Prostate gland (tissue), 2 donors: Measurements from ENCODE around the gene SPATS1. TPM values are rescaled to one million over a fixed set of nuclear protein-coding genes. Genes with fewer than 3 reads are reported as not detected.
"Not testable (repeated sequence)": the region's sequence is repeated elsewhere in the genome, so short reads cannot be mapped to it uniquely, and the experiment has no call there.

Experiments
- DNase-seq: peaks from one replicate; pipeline ENCODE4 v3.0.0-alpha.2; 2019; ENCODE audit warnings: low spot score
- H3K27ac ChIP-seq, 2 donors: fragments of 200-600 bp; sonication (generic); 2 replicates each; pipeline ENCODE4 v1.5.1; 2017 to 2019
- H3K27me3 ChIP-seq: fragments of 200-600 bp; sonication (generic); replicated peaks from 2 replicates; pipeline ENCODE4 v1.5.1; 2019; ENCODE audit not compliant: insufficient read depth
- H3K36me3 ChIP-seq, 2 donors: fragments of 200-600 bp; sonication (generic); 1 replicate in 1 of 2; 2 replicates in 1 of 2; pipeline versions ENCODE4 v1.5.1 to v1.8.1; 2017 to 2019
- H3K4me1 ChIP-seq: fragments of 200-600 bp; sonication (generic); replicated peaks from 2 replicates; pipeline ENCODE4 v1.5.1; 2019
- H3K4me3 ChIP-seq, 2 donors: fragments of 200-600 bp; sonication (generic); 2 replicates each; pipeline ENCODE4 v1.5.1; 2017 to 2019
- H3K9me3 ChIP-seq: fragments of 200-600 bp; sonication (generic); 2 replicates; pipeline ENCODE4 v1.5.1; 2017
- CTCF ChIP-seq, 4 experiments: fragments of 200-600 bp in 2 of 4; fragments of 450-650 bp in 2 of 4; sonication (generic) in 2 of 4; IDR thresholded peaks; 1 replicate in 3 of 4; 2 replicates in 1 of 4; pipeline ENCODE4 v1.5.1; 2016 to 2019; ENCODE audit warnings: antibody characterized with exemption in 4 of 4, mild to moderate bottlenecking in 2 of 4, moderate library complexity in 2 of 4
- POLR2A ChIP-seq: fragments of 450-650 bp; IDR thresholded peaks from one replicate; pipeline ENCODE4 v1.6.1; 2016; ENCODE audit warnings: antibody characterized with exemption, mild to moderate bottlenecking
- POLR2AphosphoS5 ChIP-seq: sonication (generic); formaldehyde crosslinking; IDR thresholded peaks from one replicate; pipeline ENCODE4 v1.6.1; 2017; ENCODE audit warnings: antibody characterized with exemption
- WGBS: methylation state at CpG from one replicate; pipeline ENCODE4 v1.1.5; 2018; 5-methylcytosine and 5-hydroxymethylcytosine counted together
- intact Hi-C: fragments of 100-400 bp; cut with DNase I; formaldehyde crosslinking; loops from one replicate; pipeline ENCODE4 v1.14.2; 2022
- total RNA-seq, 2 donors: library from RNA; depleted of rRNA; stranded (reverse); fragments of >200 nt; gene quantifications; one replicate each; pipeline ENCODE4 v1.1.0, GENCODE V29; 2016

Gene SPATS1
- total RNA-seq, 2 donors from 2014 or later: 2.0 TPM; not detected in 1

GRCh38 chr6:44310241-44310640, 32.2 kb upstream of the SPATS1 start:
- no peak for DNase-seq
- no peak for TF ChIP-seq CTCF (IDR thresholded peaks at IDR 0.05)
- TF ChIP-seq POLR2A: no peak
- no peak for TF ChIP-seq POLR2AphosphoS5
- Histone ChIP-seq H3K36me3 (peaks cover 3 to 15% of the 10 kb centered on the region in 2 donors), H3K9me3 (no peaks in the 10 kb centered on the region), H3K27ac (no peak overlapping the region), H3K27me3 (no peaks in the 10 kb centered on the region), H3K4me3 (no peak overlapping the region), H3K4me1 (peaks cover 5% of the 10 kb centered on the region)
- 87% methylated on average over 3 of the region's 3 CpGs for WGBS
- intact Hi-C loops: no loop called here

- intact Hi-C loops: no loop called here
- Histone ChIP-seq H3K9me3 (no peaks in the 10 kb centered on the region), H3K36me3 (peaks cover 3 to 15% of the 10 kb centered on the region in 2 donors), H3K27me3 (no peaks in the 10 kb centered on the region), H3K4me1 (peaks cover 5% of the 10 kb centered on the region), H3K27ac (no peak overlapping the region), H3K4me3 (no peak overlapping the region)
- no peak for DNase-seq
- TF ChIP-seq POLR2A (no peak), CTCF (IDR thresholded peaks at IDR 0.05) (no peak), POLR2AphosphoS5 (no peak)
- 66% methylated on average over 2 of the region's 2 CpGs for WGBS
These were observed 31.1 kb upstream of the SPATS1 start for GRCh38 chr6:44311304-44311703.

GRCh38 chr6:44311767-44312166, 30.7 kb upstream of the SPATS1 start:
- peaks cover 5% of the 10 kb centered on the region for H3K4me1 ChIP-seq
- TF ChIP-seq POLR2A (no peak), CTCF (IDR thresholded peaks at IDR 0.05) (no peak), POLR2AphosphoS5 (no peak)
- no peaks in the 10 kb centered on the region for H3K9me3 ChIP-seq
- DNase-seq: no peak
- intact Hi-C loops: no loop called here
- no peak overlapping the region for H3K27ac ChIP-seq
- peaks cover 3 to 15% of the 10 kb centered on the region in 2 donors for H3K36me3 ChIP-seq
- WGBS: 82% methylated on average over 3 of the region's 3 CpGs
- H3K27me3 ChIP-seq: no peaks in the 10 kb centered on the region
- H3K4me3 ChIP-seq: no peak overlapping the region

- 2% methylated on average over 42 of the region's 52 CpGs for WGBS
- Histone ChIP-seq H3K4me1 (peaks cover 5% of the 10 kb centered on the region), H3K9me3 (no peaks in the 10 kb centered on the region), H3K36me3 (peaks cover 3 to 5% of the 10 kb centered on the region in 2 donors), H3K4me3 (peak within 1 kb of the TSS; percentile 63 to 73), H3K27me3 (no peaks in the 10 kb centered on the region), H3K27ac (peak within 1 kb of the TSS; percentile 63 to 65)
- intact Hi-C loops: no loop called here
- peak; percentile 49 for TF ChIP-seq POLR2A
- peak; percentile 91 for TF ChIP-seq POLR2AphosphoS5
- peak; percentile 69 to 94 (median 86) for TF ChIP-seq CTCF (IDR thresholded peaks at IDR 0.05)
- peak; percentile 66 for DNase-seq
These were observed 29.3 kb upstream of the SPATS1 start, which contains the start of gene AARS2 for GRCh38 chr6:44312901-44313788. TSS of gene AARS2 (minus strand) at chr6:44313347. CDS start at chr6:44313323, 24 bp downstream.

- H3K4me3 ChIP-seq, H3K27me3 ChIP-seq, intact Hi-C loops, H3K9me3 ChIP-seq, DNase-seq, H3K36me3 ChIP-seq, H3K27ac ChIP-seq, H3K4me1 ChIP-seq: not testable (repeated sequence)
- 96% methylated on average over 8 of the region's 8 CpGs for WGBS
These were observed 27.8 kb upstream of the SPATS1 start for GRCh38 chr6:44314657-44315056.
